IMR-90 (cell line): Measurements from ENCODE around the gene WDR91. TPM values are rescaled to one million over a fixed set of nuclear protein-coding genes. Genes with fewer than 3 reads are reported as not detected.

Experiments
- ATAC-seq: fragments of 200-7000 bp; cut with Tn5 transposase; 2 replicates; pipeline ENCODE4 v1.9.1; 2020; ENCODE audit warnings: low read depth, mild to moderate bottlenecking, moderate library complexity
- BruUV-seq: library from RNA; stranded (reverse); fragments of 400-500 nt; replicated peaks from 2 replicates; lab custom pipeline; 2021; lab: Mats Ljungman, UMichigan
- CTCF ChIA-PET: fragments of 300-600 bp; formaldehyde crosslinking; extraction: SDS; loops from one replicate; lab custom pipeline; 2021; ENCODE audit warnings: antibody characterized with exemption; lab: Yijun Ruan, JAX
- POLR2A ChIA-PET: fragments of 300-600 bp; sonication (Branson Sonifier 250); formaldehyde crosslinking; loops from one replicate; lab custom pipeline; 2022; ENCODE audit warnings: antibody characterized with exemption; ENCODE audit not compliant: unreplicated experiment; lab: Charles Lee
- DNase-seq: peaks from one replicate; pipeline ENCODE4 v3.0.0; 2013
- H2AFZ ChIP-seq: replicated peaks from 2 replicates; pipeline ENCODE3; 2013; ENCODE audit warnings: low read length, mild to moderate bottlenecking; ENCODE audit not compliant: poor library complexity
- H2AK5ac ChIP-seq: 2 replicates; pipeline ENCODE4 v1.6.1; 2013; ENCODE audit warnings: low read depth, low read length, inconsistent platforms
- H2AK9ac ChIP-seq: replicated peaks from 2 replicates; pipeline ENCODE3; 2013; ENCODE audit warnings: mild to moderate bottlenecking, low read depth, low read length, moderate library complexity; ENCODE audit not compliant: poor library complexity
- H2BK120ac ChIP-seq: 2 replicates; pipeline ENCODE4 v1.6.1; 2013; ENCODE audit warnings: low read depth, low read length, inconsistent platforms
- H2BK15ac ChIP-seq: 3 replicates; pipeline ENCODE4 v1.6.1; 2013; ENCODE audit warnings: low read depth, low read length, inconsistent platforms
- H2BK20ac ChIP-seq: 2 replicates; pipeline ENCODE4 v1.6.1; 2013; ENCODE audit warnings: low read depth, mild to moderate bottlenecking, inconsistent platforms, low read length, moderate library complexity
- H2BK5ac ChIP-seq: 2 replicates; pipeline ENCODE4 v1.6.1; 2013; ENCODE audit warnings: mild to moderate bottlenecking, low read depth, low read length, inconsistent platforms; ENCODE audit not compliant: poor library complexity, severe bottlenecking
- H3K14ac ChIP-seq: replicated peaks from 2 replicates; pipeline ENCODE4 v1.6.1; 2013; ENCODE audit warnings: low read depth, low read length, inconsistent platforms
- H3K18ac ChIP-seq: 2 replicates; pipeline ENCODE4 v1.6.1; 2013; ENCODE audit warnings: low read depth, low read length, control low read depth
- H3K23ac ChIP-seq: 2 replicates; pipeline ENCODE4 v1.6.1; 2013; ENCODE audit warnings: low read depth, low read length, inconsistent platforms
- H3K27ac ChIP-seq: 2 replicates; pipeline ENCODE4 v1.5.1; 2013; ENCODE audit warnings: mild to moderate bottlenecking, control low read depth, low read length; ENCODE audit not compliant: insufficient read depth
- H3K27me3 ChIP-seq: 2 replicates; pipeline ENCODE4 v1.6.1; 2013; ENCODE audit warnings: low read length; ENCODE audit not compliant: control insufficient read depth, insufficient read depth
- H3K36me3 ChIP-seq: 2 replicates; pipeline ENCODE4 v1.6.1; 2013; ENCODE audit warnings: low read length, mixed read lengths; ENCODE audit not compliant: control insufficient read depth, insufficient read depth
- H3K4ac ChIP-seq: 2 replicates; pipeline ENCODE4 v1.6.1; 2013; ENCODE audit warnings: low read depth, low read length, inconsistent platforms
- H3K4me1 ChIP-seq: 2 replicates; pipeline ENCODE4 v1.6.1; 2013; ENCODE audit warnings: low read length, mixed read lengths; ENCODE audit not compliant: control insufficient read depth, insufficient read depth
- H3K4me2 ChIP-seq: 2 replicates; pipeline ENCODE4 v1.6.1; 2013; ENCODE audit warnings: low read depth, mild to moderate bottlenecking, control low read depth, low read length, moderate library complexity
- H3K4me3 ChIP-seq: 2 replicates; pipeline ENCODE4 v1.5.1; 2013; ENCODE audit warnings: low read depth, mild to moderate bottlenecking, control low read depth, low read length, moderate library complexity; ENCODE audit not compliant: insufficient read depth
- H3K56ac ChIP-seq: 2 replicates; pipeline ENCODE4 v1.6.1; 2013; ENCODE audit warnings: low read length, inconsistent platforms; ENCODE audit not compliant: insufficient read depth; ENCODE audit errors: extremely low read depth
- H3K79me1 ChIP-seq, 2 experiments: 2 replicates each; pipeline ENCODE4 v1.6.1; 2013; ENCODE audit warnings: low read length in 2 of 2, inconsistent platforms in 1 of 2, low read depth in 1 of 2
- H3K9ac ChIP-seq: 2 replicates; pipeline ENCODE4 v1.6.1; 2013; ENCODE audit warnings: low read depth, low read length, control low read depth
- H3K9me1 ChIP-seq: 2 replicates; pipeline ENCODE4 v1.6.1; 2013; ENCODE audit warnings: low read length, inconsistent platforms; ENCODE audit not compliant: insufficient read depth
- H3K9me3 ChIP-seq: 2 replicates; pipeline ENCODE4 v1.6.1; 2013; ENCODE audit warnings: low read length; ENCODE audit not compliant: control insufficient read depth, insufficient read depth
- H4K20me1 ChIP-seq: 2 replicates; pipeline ENCODE4 v1.6.1; 2013; ENCODE audit warnings: low read length, inconsistent platforms; ENCODE audit not compliant: insufficient read depth
- H4K5ac ChIP-seq: 2 replicates; pipeline ENCODE4 v1.6.1; 2013; ENCODE audit warnings: mild to moderate bottlenecking, low read depth, low read length, control low read depth
- H4K8ac ChIP-seq, 2 experiments: 2 replicates each; pipeline ENCODE4 v1.6.1; 2013; ENCODE audit warnings: low read depth in 2 of 2, low read length in 2 of 2, control low read depth in 1 of 2, inconsistent platforms in 1 of 2
- H4K91ac ChIP-seq: 2 replicates; pipeline ENCODE4 v1.6.1; 2013; ENCODE audit warnings: low read depth, low read length, inconsistent platforms; ENCODE audit not compliant: insufficient read depth
- BHLHE40 ChIP-seq: fragments of 150-350 bp; IDR thresholded peaks from 2 replicates; pipeline ENCODE4 v1.6.1; 2016; ENCODE audit warnings: mild to moderate bottlenecking, low read depth, low read length
- CEBPB ChIP-seq: IDR thresholded peaks from 2 replicates; pipeline ENCODE4 v1.6.1; 2012; ENCODE audit warnings: low read depth, low read length, improper control_type of control experiment
- CHD1 ChIP-seq: IDR thresholded peaks from 2 replicates; pipeline ENCODE4 v1.6.1; 2012; ENCODE audit warnings: low read depth, low read length, improper control_type of control experiment
- CTCF ChIP-seq: conservative IDR thresholded peaks from 2 replicates; pipeline ENCODE4 v1.5.1; 2012; ENCODE audit warnings: mild to moderate bottlenecking, low read depth, low read length, improper control_type of control experiment
- ELK1 ChIP-seq: fragments of 150-350 bp; IDR thresholded peaks from 2 replicates; pipeline ENCODE4 v1.6.1; 2016; ENCODE audit warnings: low read depth, mild to moderate bottlenecking, low read length, moderate library complexity, borderline replicate concordance
- FOS ChIP-seq: fragments of 150-350 bp; IDR thresholded peaks from 2 replicates; pipeline ENCODE4 v1.6.1; 2016; ENCODE audit warnings: low read depth, low read length
- MAFK ChIP-seq: IDR thresholded peaks from 2 replicates; pipeline ENCODE4 v1.6.1; 2012; ENCODE audit warnings: low read depth, low read length, improper control_type of control experiment
- MAZ ChIP-seq: IDR thresholded peaks from 2 replicates; pipeline ENCODE4 v1.6.1; 2012; ENCODE audit warnings: low read depth, mild to moderate bottlenecking, low read length, improper control_type of control experiment, moderate library complexity, borderline replicate concordance
- MXI1 ChIP-seq: IDR thresholded peaks from 2 replicates; pipeline ENCODE4 v1.6.1; 2012; ENCODE audit warnings: low read depth, mild to moderate bottlenecking, low read length, moderate library complexity, borderline replicate concordance
- NFE2L2 ChIP-seq: fragments of 150-350 bp; IDR thresholded peaks from 2 replicates; pipeline ENCODE4 v1.6.1; 2016; ENCODE audit warnings: low read depth, mild to moderate bottlenecking, low read length
- POLR2A ChIP-seq: IDR thresholded peaks from 2 replicates; pipeline ENCODE4 v1.6.1; 2012; ENCODE audit warnings: mild to moderate bottlenecking, low read depth, low read length
- RAD21 ChIP-seq: IDR thresholded peaks from 2 replicates; pipeline ENCODE4 v1.6.1; 2012; ENCODE audit warnings: low read length, improper control_type of control experiment
- RCOR1 ChIP-seq: IDR thresholded peaks from 2 replicates; pipeline ENCODE4 v1.6.1; 2012; ENCODE audit warnings: mild to moderate bottlenecking, low read length, improper control_type of control experiment; ENCODE audit not compliant: insufficient replicate concordance
- RFX5 ChIP-seq: IDR thresholded peaks from 2 replicates; pipeline ENCODE4 v1.8.0; 2012; ENCODE audit warnings: low read depth, mild to moderate bottlenecking, low read length, moderate library complexity
- SMC3 ChIP-seq: fragments of 150-350 bp; IDR thresholded peaks from 2 replicates; pipeline ENCODE4 v1.6.1; 2016; ENCODE audit warnings: low read depth, mild to moderate bottlenecking, antibody characterized with exemption, low read length, moderate library complexity
- USF2 ChIP-seq: fragments of 150-350 bp; IDR thresholded peaks from 2 replicates; pipeline ENCODE4 v1.6.1; 2017; ENCODE audit warnings: mild to moderate bottlenecking, antibody characterized with exemption, low read length, low read depth
- WGBS, 2 experiments: methylation state at CpG; one replicate each; pipeline versions ENCODE4 v1.1.5 to v1.1.7; 2013; ENCODE audit warnings: missing lambda C conversion rate in 2 of 2; ENCODE audit not compliant: insufficient read length in 1 of 2; ENCODE audit errors: extremely low coverage in 2 of 2; 5-methylcytosine and 5-hydroxymethylcytosine counted together
- dilution Hi-C: fragments of 300-500 bp; cut with HindIII; formaldehyde crosslinking; loops from one replicate; pipeline ENCODE4 v1.14.3; 2018; ENCODE audit warnings: low sequenced_read_pairs; ENCODE audit not compliant: unreplicated experiment
- in situ Hi-C: fragments of 300-500 bp; cut with MboI; formaldehyde crosslinking; loops from 3 replicates; pipeline ENCODE4 v1.14.3; 2019; ENCODE audit warnings: low sequenced_read_pairs, inconsistent platforms, mixed read lengths
- intact Hi-C: fragments of 100-400 bp; cut with micrococcal nuclease; formaldehyde crosslinking; loops from 2 replicates; pipeline ENCODE4 v1.10.0; 2022
- polyA plus RNA-seq, 3 experiments: library from polyadenylated mRNA; depleted of rRNA; stranded (reverse); fragments of >200 nt; gene quantifications; 2 replicates each; pipeline ENCODE4 v1.2.3, GENCODE V29; 2012; ENCODE audit warnings: low replicate concordance in 1 of 3
- total RNA-seq: library from RNA; depleted of rRNA; stranded (reverse); fragments of >200 nt; gene quantifications from 2 replicates; pipeline ENCODE4 v1.2.3, GENCODE V29; 2012

Gene WDR91
- total and polyA plus RNA-seq, 2 of the 4 experiments (the other 2 are of a cell fraction), result 5.2 to 10.3 TPM

- Histone ChIP-seq H2AFZ (no peak overlapping the region), H2BK20ac (no peak overlapping the region), H3K23ac (no peak overlapping the region), H4K8ac (no peak overlapping the region), H2BK120ac (no peak overlapping the region), H3K9ac (no peak overlapping the region), H2BK15ac (no peak overlapping the region), H3K18ac (no peak overlapping the region), H3K14ac (no peak overlapping the region), H3K9me1 (no peaks in the 10 kb centered on the region; the same call in 1 of the 2 replicates), H3K4me3 (no peak overlapping the region), H3K27ac (no peak overlapping the region), H3K27me3 (no peaks in the 10 kb centered on the region), H3K79me1 (no peaks in the 10 kb centered on the region), H3K36me3 (peaks cover 42% of the 10 kb centered on the region), H4K20me1 (no peaks in the 10 kb centered on the region), H4K5ac (no peak overlapping the region), H2BK5ac (no peak overlapping the region), H2AK5ac (no peak overlapping the region), H3K4me1 (no peaks in the 10 kb centered on the region), H3K4ac (no peak overlapping the region), H4K91ac (no peak overlapping the region), H2AK9ac (no peak overlapping the region), H3K56ac (no peak overlapping the region), H3K9me3 (peaks cover 42% of the 10 kb centered on the region), H3K4me2 (no peak overlapping the region)
- ChIA-PET CTCF (interaction anchor here (0.9 kb wide), 1 partner anchor 12 kb away, joined by 4 read pairs; no protein-coding TSS in a partner anchor), POLR2A (no interaction called here)
- no peak for ATAC-seq
- dilution Hi-C loops, result no loop called here
- WGBS, 2 experiments, result no CpG with 5 or more reads among the region's 7 CpGs
- intact Hi-C loops, result no loop called here
- BruUV-seq, result no TSS peak
- DNase-seq, result no peak
- TF ChIP-seq USF2, result no peak
- TF ChIP-seq BHLHE40, result no peak
- no peak for TF ChIP-seq MXI1
- no peak for TF ChIP-seq ELK1
- TF ChIP-seq RCOR1, result no peak
- TF ChIP-seq FOS, result no peak
- no peak for TF ChIP-seq NFE2L2
- no peak for TF ChIP-seq MAFK
- TF ChIP-seq CHD1, result no peak
- TF ChIP-seq MAZ, result no peak
- TF ChIP-seq CEBPB, result no peak
- no peak for TF ChIP-seq RAD21
- no peak for TF ChIP-seq CTCF
- TF ChIP-seq POLR2A, result no peak
- TF ChIP-seq RFX5, result no peak
- TF ChIP-seq SMC3, result no peak
- in situ Hi-C loops, result no loop called here
Observed at GRCh38 chr7:135183478-135183877, 27.8 kb downstream of the WDR91 start.
